Ishikawa (cell line): Measurements from ENCODE around the gene TMEM87B.

Experiments
- CREB1 ChIP-seq: IDR thresholded peaks from 2 replicates; pipeline ENCODE4 v1.6.1; 2012; ENCODE audit warnings: low read depth
- EGR1 ChIP-seq: IDR thresholded peaks from 2 replicates; pipeline ENCODE4 v1.6.1; 2012
- EP300 ChIP-seq: IDR thresholded peaks from 2 replicates; pipeline ENCODE4 v1.6.1; 2012; ENCODE audit warnings: borderline replicate concordance
- TAF1 ChIP-seq: IDR thresholded peaks from 2 replicates; pipeline ENCODE4 v1.6.1; 2012; ENCODE audit warnings: low read depth, mild to moderate bottlenecking
- TEAD4 ChIP-seq: IDR thresholded peaks from 2 replicates; pipeline ENCODE4 v1.6.1; 2012
- USF1 ChIP-seq: IDR thresholded peaks from 2 replicates; pipeline ENCODE4 v1.6.1; 2012
- YY1 ChIP-seq: IDR thresholded peaks from 2 replicates; pipeline ENCODE4 v1.6.1; 2012; ENCODE audit warnings: low read depth

GRCh38 chr2:112136096-112136495 is 81.0 kb downstream of the TMEM87B start:
- no peak for TF ChIP-seq CREB1
- TF ChIP-seq USF1 = no peak
- TF ChIP-seq TAF1 = no peak
- TF ChIP-seq TEAD4 = no peak
- TF ChIP-seq YY1 = no peak
- TF ChIP-seq EP300 = no peak
- TF ChIP-seq EGR1 = no peak
